K562 (cell line): Measurements from ENCODE around the gene PRTN3. TPM values are rescaled to one million over a fixed set of nuclear protein-coding genes. Genes with fewer than 3 reads are reported as not detected.

ENCODE experiments used
- ATF7 ChIP-seq: fragments of 450-650 bp; IDR thresholded peaks from 2 replicates; pipeline ENCODE4 v1.7.1; 2014; ENCODE audit warnings: mild to moderate bottlenecking, moderate library complexity
- L3MBTL2 ChIP-seq: fragments of 450-650 bp; IDR thresholded peaks from 2 replicates; pipeline ENCODE4 v1.6.1; 2016; ENCODE audit warnings: mild to moderate bottlenecking, moderate library complexity
- LEF1 ChIP-seq: fragments of 450-650 bp; IDR thresholded peaks from 2 replicates; pipeline ENCODE4 v1.6.1; 2016; ENCODE audit warnings: mild to moderate bottlenecking
- MTA3 ChIP-seq: fragments of 450-650 bp; formaldehyde crosslinking; IDR thresholded peaks from 2 replicates; pipeline ENCODE4 v1.6.1; 2017; ENCODE audit warnings: mild to moderate bottlenecking, borderline replicate concordance
- NR4A1 ChIP-seq, 2 experiments: fragments of 250-450 bp in 1 of 2; fragments of 450-650 bp in 1 of 2; sonication (Bioruptor Pico) in 1 of 2; IDR thresholded peaks; 2 replicates each; pipeline versions ENCODE4 v1.4.0 to v1.6.1; 2016 to 2020; ENCODE audit warnings: mild to moderate bottlenecking in 2 of 2, missing compliant biosample characterization in 1 of 2, missing genetic modification characterization in 1 of 2, moderate library complexity in 1 of 2
- SRF ChIP-seq, 2 experiments: fragments of 250-450, 450-650 bp in 1 of 2; sonication (Bioruptor Pico) in 1 of 2; sonication (generic) in 1 of 2; formaldehyde crosslinking; IDR thresholded peaks; 2 replicates each; pipeline versions ENCODE4 v1.5.0 to v1.5.1; 2020 to 2022; ENCODE audit warnings: mild to moderate bottlenecking in 1 of 2, missing genetic modification reagents in 1 of 2
- TAF1 ChIP-seq: IDR thresholded peaks from 2 replicates; pipeline ENCODE4 v1.6.1; 2011; ENCODE audit warnings: mild to moderate bottlenecking, low read length, moderate library complexity; ENCODE audit not compliant: insufficient read depth, control insufficient read depth, severe bottlenecking; ENCODE audit errors: extremely low read depth
- TAF15 ChIP-seq: fragments of 200-400 bp; formaldehyde crosslinking; IDR thresholded peaks from 2 replicates; pipeline ENCODE4 v1.6.1; 2017; ENCODE audit warnings: mild to moderate bottlenecking, low read depth, low read length, moderate library complexity
- ZFX ChIP-seq: sonication (generic); formaldehyde crosslinking; IDR thresholded peaks from 2 replicates; pipeline ENCODE4 v1.8.0; 2022; ENCODE audit warnings: mild to moderate bottlenecking, missing genetic modification reagents, moderate library complexity
- ZNF384 ChIP-seq: IDR thresholded peaks from 2 replicates; pipeline ENCODE4 v1.6.1; 2012; ENCODE audit warnings: low read depth, low read length, improper control_type of control experiment
- polyA plus RNA-seq, 8 experiments: library from polyadenylated mRNA; depleted of rRNA in 4 of 8; stranded (reverse) in 5 of 8; unstranded in 3 of 8; fragments of >200 nt; fragmentation: Nextera tagmentation in 2 of 8; fragmentation: Illumina TruSeq in 1 of 8; extraction: Ambion mirVana in 2 of 8; extraction: Trizol in 1 of 8; gene quantifications; 2 replicates each; pipeline versions ENCODE4 v1.2.1 to v1.2.3, GENCODE V29; 2011 to 2014; ENCODE audit warnings: inconsistent platforms in 1 of 8, missing spikeins in 1 of 8
- total RNA-seq, 7 experiments: library from RNA; depleted of rRNA in 6 of 7; stranded (reverse); fragments of >200 nt in 6 of 7; fragmentation: Illumina TruSeq in 2 of 7; extraction: Trizol in 2 of 7; gene quantifications; 2 replicates each; pipeline versions ENCODE4 v1.2.1 to v1.2.3, GENCODE V29; 2011 to 2021; ENCODE audit warnings: low replicate concordance in 1 of 7
- TF ChIP-seq, protein P1 (sequence below), 2 experiments: fragments of 450-650 bp in 1 of 2; sonication (generic) in 1 of 2; formaldehyde crosslinking in 1 of 2; IDR thresholded peaks; 2 replicates each; pipeline versions ENCODE4 v1.7.1 to v1.9.0; 2016 to 2022; ENCODE audit warnings: inconsistent platforms in 1 of 2, mild to moderate bottlenecking in 1 of 2, missing genetic modification reagents in 1 of 2
- TF ChIP-seq, protein P2 (sequence below), 2 experiments: fragments of 250-450 bp in 1 of 2; fragments of 450-650 bp in 1 of 2; sonication (Bioruptor Pico) in 1 of 2; IDR thresholded peaks; 2 replicates each; pipeline versions ENCODE4 v1.6.1 to v1.8.0; 2016 to 2021; ENCODE audit warnings: mild to moderate bottlenecking in 2 of 2, moderate library complexity in 2 of 2, missing compliant biosample characterization in 1 of 2, missing genetic modification characterization in 1 of 2
- TF ChIP-seq, protein P3 (sequence below): fragments of 450-650 bp; formaldehyde crosslinking; IDR thresholded peaks from 2 replicates; pipeline ENCODE4 v1.4.0; 2020; ENCODE audit warnings: mild to moderate bottlenecking, moderate library complexity

Gene PRTN3
- total and polyA plus RNA-seq, 9 of the 15 experiments (the other 6 are each of a cell fraction or from before 2014, with no cell fraction given), result 0.14 to 0.86 (median 0.43) TPM; not detected in 3

DNA sequence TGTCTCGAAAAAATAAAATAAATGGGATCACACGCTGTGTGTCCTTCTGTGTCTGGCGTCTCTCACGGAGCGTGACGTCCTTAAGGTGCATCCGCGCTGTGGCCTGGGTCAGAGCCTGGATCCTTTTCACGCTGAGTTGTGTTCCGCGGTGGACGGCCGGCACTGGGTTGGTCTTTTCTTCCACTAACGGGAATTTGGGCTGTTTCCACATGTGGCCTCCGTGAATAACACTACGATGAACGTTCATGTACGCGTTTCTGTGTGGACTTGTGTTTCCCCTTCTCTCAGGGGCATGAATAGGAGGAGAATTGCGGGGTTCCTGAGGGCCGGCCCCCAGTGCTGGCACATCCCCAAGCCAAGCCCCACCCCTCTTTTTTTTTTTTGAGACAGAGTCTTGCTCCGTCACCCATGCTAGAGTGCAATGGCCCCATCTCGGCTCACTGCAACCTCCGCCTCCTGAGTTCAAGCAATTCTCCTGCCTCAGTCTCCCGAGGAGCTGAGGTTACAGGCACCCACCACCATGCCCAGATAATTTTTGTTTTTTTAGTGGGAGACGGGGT is 49.7 kb upstream of the PRTN3 start (continued):
- TF ChIP-seq NR4A1 (CRISPR knock-in tag; IDR thresholded peaks at IDR 0.05) (no peak), NR4A1 (tag; IDR thresholded peaks at IDR 0.05) (peak; percentile 74; the same call in 1 of the 2 replicates), LEF1 (peak; percentile 47), MTA3 (0 out of 2 replicates have a peak, but pooled peaks have one; percentile 35), L3MBTL2 (peak; percentile 39; the same call in 1 of the 2 replicates), TAF15 (no peak), ZNF384 (peak; percentile 91), SRF (CRISPR knock-in tag; IDR thresholded peaks at IDR 0.05) (no peak), ATF7 (0 out of 2 replicates have a peak, but pooled peaks have one; percentile 17), TAF1 (peak; percentile 21), ZFX (CRISPR knock-in tag) (peak; percentile 36; the same call in 1 of the 2 replicates)
- TF ChIP-seq, protein P1, sequence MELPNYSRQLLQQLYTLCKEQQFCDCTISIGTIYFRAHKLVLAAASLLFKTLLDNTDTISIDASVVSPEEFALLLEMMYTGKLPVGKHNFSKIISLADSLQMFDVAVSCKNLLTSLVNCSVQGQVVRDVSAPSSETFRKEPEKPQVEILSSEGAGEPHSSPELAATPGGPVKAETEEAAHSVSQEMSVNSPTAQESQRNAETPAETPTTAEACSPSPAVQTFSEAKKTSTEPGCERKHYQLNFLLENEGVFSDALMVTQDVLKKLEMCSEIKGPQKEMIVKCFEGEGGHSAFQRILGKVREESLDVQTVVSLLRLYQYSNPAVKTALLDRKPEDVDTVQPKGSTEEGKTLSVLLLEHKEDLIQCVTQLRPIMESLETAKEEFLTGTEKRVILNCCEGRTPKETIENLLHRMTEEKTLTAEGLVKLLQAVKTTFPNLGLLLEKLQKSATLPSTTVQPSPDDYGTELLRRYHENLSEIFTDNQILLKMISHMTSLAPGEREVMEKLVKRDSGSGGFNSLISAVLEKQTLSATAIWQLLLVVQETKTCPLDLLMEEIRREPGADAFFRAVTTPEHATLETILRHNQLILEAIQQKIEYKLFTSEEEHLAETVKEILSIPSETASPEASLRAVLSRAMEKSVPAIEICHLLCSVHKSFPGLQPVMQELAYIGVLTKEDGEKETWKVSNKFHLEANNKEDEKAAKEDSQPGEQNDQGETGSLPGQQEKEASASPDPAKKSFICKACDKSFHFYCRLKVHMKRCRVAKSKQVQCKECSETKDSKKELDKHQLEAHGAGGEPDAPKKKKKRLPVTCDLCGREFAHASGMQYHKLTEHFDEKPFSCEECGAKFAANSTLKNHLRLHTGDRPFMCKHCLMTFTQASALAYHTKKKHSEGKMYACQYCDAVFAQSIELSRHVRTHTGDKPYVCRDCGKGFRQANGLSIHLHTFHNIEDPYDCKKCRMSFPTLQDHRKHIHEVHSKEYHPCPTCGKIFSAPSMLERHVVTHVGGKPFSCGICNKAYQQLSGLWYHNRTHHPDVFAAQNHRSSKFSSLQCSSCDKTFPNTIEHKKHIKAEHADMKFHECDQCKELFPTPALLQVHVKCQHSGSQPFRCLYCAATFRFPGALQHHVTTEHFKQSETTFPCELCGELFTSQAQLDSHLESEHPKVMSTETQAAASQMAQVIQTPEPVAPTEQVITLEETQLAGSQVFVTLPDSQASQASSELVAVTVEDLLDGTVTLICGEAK (IDR thresholded peaks at IDR 0.05), result 0 out of 2 replicates have a peak, but pooled peaks have one; percentile 49
- TF ChIP-seq, protein P1 (CRISPR knock-in tag; IDR thresholded peaks at IDR 0.05), result no peak
- TF ChIP-seq, protein P2, sequence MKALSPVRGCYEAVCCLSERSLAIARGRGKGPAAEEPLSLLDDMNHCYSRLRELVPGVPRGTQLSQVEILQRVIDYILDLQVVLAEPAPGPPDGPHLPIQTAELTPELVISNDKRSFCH (CRISPR knock-in tag; IDR thresholded peaks at IDR 0.05), result no peak
- TF ChIP-seq, protein P2 (tag; IDR thresholded peaks at IDR 0.05), result 0 out of 2 replicates have a peak, but pooled peaks have one; percentile 37
- TF ChIP-seq, protein P3, sequence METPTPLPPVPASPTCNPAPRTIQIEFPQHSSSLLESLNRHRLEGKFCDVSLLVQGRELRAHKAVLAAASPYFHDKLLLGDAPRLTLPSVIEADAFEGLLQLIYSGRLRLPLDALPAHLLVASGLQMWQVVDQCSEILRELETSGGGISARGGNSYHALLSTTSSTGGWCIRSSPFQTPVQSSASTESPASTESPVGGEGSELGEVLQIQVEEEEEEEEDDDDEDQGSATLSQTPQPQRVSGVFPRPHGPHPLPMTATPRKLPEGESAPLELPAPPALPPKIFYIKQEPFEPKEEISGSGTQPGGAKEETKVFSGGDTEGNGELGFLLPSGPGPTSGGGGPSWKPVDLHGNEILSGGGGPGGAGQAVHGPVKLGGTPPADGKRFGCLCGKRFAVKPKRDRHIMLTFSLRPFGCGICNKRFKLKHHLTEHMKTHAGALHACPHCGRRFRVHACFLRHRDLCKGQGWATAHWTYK (CRISPR knock-in tag), result no peak
